Astrocyte (in vitro differentiated cells and primary cell): Measurements from ENCODE around the gene AANAT.

Source experiments
- EZH2 ChIP-seq: IDR thresholded peaks from 2 replicates; pipeline ENCODE4 v1.6.1; 2012; ENCODE audit warnings: mild to moderate bottlenecking, low read length, inconsistent platforms; ENCODE audit not compliant: insufficient read depth
- TF ChIP-seq, protein P1 (sequence below): IDR thresholded peaks from 2 replicates; pipeline ENCODE4 v1.5.1; 2011; ENCODE audit warnings: low read depth, mild to moderate bottlenecking, inconsistent platforms, low read length, moderate library complexity; ENCODE audit not compliant: insufficient read depth

GRCh38 chr17:76511668-76512365 is 44.4 kb downstream of the AANAT start:
- TF ChIP-seq, protein P1, sequence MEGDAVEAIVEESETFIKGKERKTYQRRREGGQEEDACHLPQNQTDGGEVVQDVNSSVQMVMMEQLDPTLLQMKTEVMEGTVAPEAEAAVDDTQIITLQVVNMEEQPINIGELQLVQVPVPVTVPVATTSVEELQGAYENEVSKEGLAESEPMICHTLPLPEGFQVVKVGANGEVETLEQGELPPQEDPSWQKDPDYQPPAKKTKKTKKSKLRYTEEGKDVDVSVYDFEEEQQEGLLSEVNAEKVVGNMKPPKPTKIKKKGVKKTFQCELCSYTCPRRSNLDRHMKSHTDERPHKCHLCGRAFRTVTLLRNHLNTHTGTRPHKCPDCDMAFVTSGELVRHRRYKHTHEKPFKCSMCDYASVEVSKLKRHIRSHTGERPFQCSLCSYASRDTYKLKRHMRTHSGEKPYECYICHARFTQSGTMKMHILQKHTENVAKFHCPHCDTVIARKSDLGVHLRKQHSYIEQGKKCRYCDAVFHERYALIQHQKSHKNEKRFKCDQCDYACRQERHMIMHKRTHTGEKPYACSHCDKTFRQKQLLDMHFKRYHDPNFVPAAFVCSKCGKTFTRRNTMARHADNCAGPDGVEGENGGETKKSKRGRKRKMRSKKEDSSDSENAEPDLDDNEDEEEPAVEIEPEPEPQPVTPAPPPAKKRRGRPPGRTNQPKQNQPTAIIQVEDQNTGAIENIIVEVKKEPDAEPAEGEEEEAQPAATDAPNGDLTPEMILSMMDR, result no peak
- no peak for TF ChIP-seq EZH2
